Keratinocyte (primary cell): ENCODE results near the gene ATP1A2. TPM values are rescaled to one million over a fixed set of nuclear protein-coding genes. Genes with fewer than 3 reads are reported as not detected.

Experiments used
- DNase-seq: peaks from one replicate; pipeline ENCODE4 v3.0.0-alpha.2; 2011; ENCODE audit warnings: low read depth, missing footprints, low spot score
- FAIRE-seq: peaks from 2 replicates; lab custom pipeline; 2011; peaks lifted over from hg19 to GRCh38; lab: Jason Lieb, UNC
- H2AFZ ChIP-seq: 2 replicates; pipeline ENCODE4 v1.6.0; 2012; ENCODE audit warnings: low read length, control low read depth, inconsistent platforms; ENCODE audit not compliant: control insufficient read depth
- H3K27ac ChIP-seq: 2 replicates; pipeline ENCODE4 v1.5.1; 2011; ENCODE audit warnings: low read length; ENCODE audit not compliant: control insufficient read depth, insufficient read depth
- H3K27me3 ChIP-seq: 3 replicates; pipeline ENCODE4 v1.6.0; 2011; ENCODE audit warnings: low read length; ENCODE audit not compliant: control insufficient read depth, insufficient read depth; ENCODE audit errors: extremely low read depth
- H3K36me3 ChIP-seq, 2 experiments: 2 replicates in 1 of 2; 3 replicates in 1 of 2; pipeline ENCODE4 v1.5.1; 2011; ENCODE audit warnings: low read length in 2 of 2, mild to moderate bottlenecking in 1 of 2; ENCODE audit not compliant: control insufficient read depth in 2 of 2, insufficient read depth in 2 of 2; ENCODE audit errors: extremely low read depth in 1 of 2
- H3K4me1 ChIP-seq: 3 replicates; pipeline ENCODE4 v1.5.1; 2011; ENCODE audit warnings: low read length; ENCODE audit not compliant: control insufficient read depth, insufficient read depth; ENCODE audit errors: extremely low read depth
- H3K4me2 ChIP-seq: 3 replicates; pipeline ENCODE4 v1.6.0; 2011; ENCODE audit warnings: low read depth, low read length; ENCODE audit not compliant: control insufficient read depth, insufficient read depth; ENCODE audit errors: extremely low read depth
- H3K4me3 ChIP-seq, 3 experiments: fragments of 200-600 bp in 1 of 3; sonication (generic) in 1 of 3; 2 replicates in 2 of 3; 3 replicates in 1 of 3; pipeline ENCODE4 v1.5.1; 2011 to 2016; ENCODE audit warnings: low read length in 3 of 3, mild to moderate bottlenecking in 3 of 3, control low read depth in 2 of 3, inconsistent platforms in 1 of 3, low read depth in 1 of 3, mixed read lengths in 1 of 3, mixed run types in 1 of 3, moderate library complexity in 1 of 3; ENCODE audit not compliant: control insufficient read depth in 2 of 3, insufficient read depth in 2 of 3; ENCODE audit errors: extremely low read depth in 1 of 3
- H3K79me2 ChIP-seq: 2 replicates; pipeline ENCODE4 v1.6.0; 2012; ENCODE audit warnings: low read length; ENCODE audit not compliant: control insufficient read depth, insufficient read depth
- H3K9ac ChIP-seq: 3 replicates; pipeline ENCODE4 v1.6.0; 2011; ENCODE audit warnings: low read length; ENCODE audit not compliant: control insufficient read depth, insufficient read depth; ENCODE audit errors: extremely low read depth
- H3K9me1 ChIP-seq: 3 replicates; pipeline ENCODE4 v1.6.0; 2011; ENCODE audit warnings: low read length; ENCODE audit not compliant: control insufficient read depth, insufficient read depth; ENCODE audit errors: extremely low read depth
- H3K9me3 ChIP-seq: 2 replicates; pipeline ENCODE4 v1.5.1; 2012; ENCODE audit warnings: low read depth, low read length; ENCODE audit not compliant: control insufficient read depth
- H4K20me1 ChIP-seq: 3 replicates; pipeline ENCODE4 v1.6.0; 2011; ENCODE audit warnings: low read length; ENCODE audit not compliant: control insufficient read depth, insufficient read depth; ENCODE audit errors: extremely low read depth
- EZH2 ChIP-seq: IDR thresholded peaks from one replicate; pipeline ENCODE4 v1.6.1; 2012; ENCODE audit warnings: inconsistent platforms, mild to moderate bottlenecking, low read length, moderate library complexity
- dilution Hi-C: fragments of 300-500 bp; cut with MboI; formaldehyde crosslinking; loops from one replicate; pipeline ENCODE4 v1.7.0; 2020; ENCODE audit warnings: low sequenced_read_pairs; ENCODE audit not compliant: extremely low pct_ligation_motif_present
- polyA plus RNA-seq, 5 experiments: library from polyadenylated mRNA; depleted of rRNA in 3 of 5; stranded (reverse) in 3 of 5; stranded (forward) in 1 of 5; unstranded in 1 of 5; fragments of >200 nt; gene quantifications; 1 replicate in 1 of 5; 2 replicates in 3 of 5; 3 replicates in 1 of 5; pipeline versions ENCODE4 v1.2.1 to v1.2.3, GENCODE V29; 2011 to 2012; ENCODE audit warnings: missing spikeins in 2 of 5, low read depth in 1 of 5, low replicate concordance in 1 of 5
- TF ChIP-seq, protein P1 (sequence below), 3 experiments: IDR thresholded peaks in 1 of 3; conservative IDR thresholded peaks in 1 of 3; optimal IDR thresholded peaks in 1 of 3; 2 replicates in 2 of 3; 3 replicates in 1 of 3; pipeline versions ENCODE3 to v1.5.1; 2011; ENCODE audit warnings: low read length in 3 of 3, mild to moderate bottlenecking in 3 of 3, moderate library complexity in 2 of 3, control low read depth in 1 of 3, inconsistent platforms in 1 of 3; ENCODE audit not compliant: insufficient read depth in 2 of 3; ENCODE audit errors: extremely low read depth in 1 of 3

The ATP1A2 gene
- polyA plus RNA-seq, 1 donor (not counting 4 experiments of a cell fraction or from before 2014, with no cell fraction given), result not detected

DNA sequence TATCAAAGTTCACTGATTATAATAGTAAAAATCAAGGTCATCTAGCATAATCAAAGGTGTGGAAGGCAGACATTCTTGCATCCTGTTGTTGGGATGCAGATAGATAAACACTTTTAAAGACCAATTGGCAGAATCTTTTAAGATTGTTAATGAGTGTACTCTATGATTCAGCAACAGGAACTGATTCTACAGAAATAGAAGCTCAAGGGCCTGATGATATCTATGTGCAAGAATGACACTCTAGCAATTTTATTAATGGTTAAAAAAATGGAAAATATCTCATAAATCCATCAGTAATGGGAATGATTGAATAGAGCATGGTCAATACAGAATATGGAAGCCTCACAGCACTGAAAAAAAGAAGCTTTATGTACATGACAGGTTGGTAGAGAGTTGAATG, 33.7 kb downstream of the ATP1A2 start:
- H3K4me2 ChIP-seq, result peak overlapping the region; percentile 3
- H3K27me3 ChIP-seq, result no peaks in the 10 kb centered on the region
- H3K4me3 ChIP-seq, result no peak overlapping the region
- no peaks in the 10 kb centered on the region for H4K20me1 ChIP-seq
- H2AFZ ChIP-seq, result no peak overlapping the region
- no peaks in the 10 kb centered on the region for H3K36me3 ChIP-seq
- H3K4me1 ChIP-seq, result peaks cover 3% of the 10 kb centered on the region
- no peaks in the 10 kb centered on the region for H3K9me1 ChIP-seq
- no peak overlapping the region for H3K27ac ChIP-seq
- TF ChIP-seq, protein P1, sequence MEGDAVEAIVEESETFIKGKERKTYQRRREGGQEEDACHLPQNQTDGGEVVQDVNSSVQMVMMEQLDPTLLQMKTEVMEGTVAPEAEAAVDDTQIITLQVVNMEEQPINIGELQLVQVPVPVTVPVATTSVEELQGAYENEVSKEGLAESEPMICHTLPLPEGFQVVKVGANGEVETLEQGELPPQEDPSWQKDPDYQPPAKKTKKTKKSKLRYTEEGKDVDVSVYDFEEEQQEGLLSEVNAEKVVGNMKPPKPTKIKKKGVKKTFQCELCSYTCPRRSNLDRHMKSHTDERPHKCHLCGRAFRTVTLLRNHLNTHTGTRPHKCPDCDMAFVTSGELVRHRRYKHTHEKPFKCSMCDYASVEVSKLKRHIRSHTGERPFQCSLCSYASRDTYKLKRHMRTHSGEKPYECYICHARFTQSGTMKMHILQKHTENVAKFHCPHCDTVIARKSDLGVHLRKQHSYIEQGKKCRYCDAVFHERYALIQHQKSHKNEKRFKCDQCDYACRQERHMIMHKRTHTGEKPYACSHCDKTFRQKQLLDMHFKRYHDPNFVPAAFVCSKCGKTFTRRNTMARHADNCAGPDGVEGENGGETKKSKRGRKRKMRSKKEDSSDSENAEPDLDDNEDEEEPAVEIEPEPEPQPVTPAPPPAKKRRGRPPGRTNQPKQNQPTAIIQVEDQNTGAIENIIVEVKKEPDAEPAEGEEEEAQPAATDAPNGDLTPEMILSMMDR (optimal IDR thresholded peaks at IDR 0.05 in 1 of 3, IDR thresholded peaks at IDR 0.05 in 1 of 3, conservative IDR thresholded peaks at IDR 0.05 in 1 of 3; ENCODE audit: extremely low read depth in 1 of 3, insufficient read depth in 2 of 3, low read length in 3 of 3), result no peak
- no peak for TF ChIP-seq EZH2
- no peak overlapping the region for H3K9ac ChIP-seq
- FAIRE-seq (no peak), DNase-seq (no peak)
- H3K9me3 ChIP-seq, result no peaks in the 10 kb centered on the region
- no peaks in the 10 kb centered on the region for H3K79me2 ChIP-seq
- dilution Hi-C loops, result no loop called here

DNA sequence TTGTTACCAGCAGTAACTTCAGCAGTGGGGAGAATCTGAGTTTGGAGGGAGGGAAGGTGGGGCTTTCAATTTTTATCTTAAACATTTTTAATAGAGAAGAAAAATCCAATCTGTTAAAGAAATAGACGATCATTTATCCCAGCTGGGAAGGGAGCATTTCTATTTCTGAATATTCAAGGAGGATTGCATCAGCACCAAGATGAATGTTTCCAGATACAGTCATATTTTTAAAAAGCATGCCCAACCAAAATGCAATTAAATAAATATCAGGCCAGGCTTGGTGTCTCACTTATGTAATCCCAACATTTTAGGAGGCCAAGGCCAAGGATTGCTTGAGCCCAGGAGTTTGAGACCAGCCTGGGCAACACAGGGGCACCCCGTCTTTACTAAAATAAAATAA, 34.2 kb downstream of the ATP1A2 start:
- no peak overlapping the region for H2AFZ ChIP-seq

DNA sequence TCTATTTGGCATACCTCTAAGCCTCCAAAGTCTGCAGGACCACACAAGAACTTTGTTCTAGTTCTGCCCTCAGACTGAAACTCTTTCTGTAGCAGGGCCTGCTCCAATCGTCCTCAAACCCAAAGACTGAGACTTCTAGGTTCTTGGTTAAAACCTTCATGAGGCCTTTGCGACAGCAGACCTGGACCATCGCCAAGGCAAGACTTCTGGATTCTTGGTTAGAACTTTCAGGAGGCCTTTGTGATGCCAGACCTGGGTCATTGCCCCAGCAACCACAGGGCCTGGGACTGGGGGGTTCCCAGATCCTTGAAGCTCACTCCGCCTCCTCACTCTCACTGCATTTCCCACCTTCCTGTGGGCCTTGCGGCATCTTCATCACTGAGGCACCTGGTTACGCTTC, 35.7 kb downstream of the ATP1A2 start, which contains the start of gene ATP1A4:
Gene ATP1A4, plus strand, starts transcription at position 301 of the 400 bp plus-strand sequence. CDS start 438 bp downstream, outside the sequence.
- H3K9me3 ChIP-seq, result no peaks in the 10 kb centered on the region
- no peak for FAIRE-seq
- H3K79me2 ChIP-seq, result no peaks in the 10 kb centered on the region
- H3K9me1 ChIP-seq, result no peaks in the 10 kb centered on the region
- peaks cover 3% of the 10 kb centered on the region for H3K4me1 ChIP-seq
- H3K36me3 ChIP-seq, result no peaks in the 10 kb centered on the region
- no peak within 1 kb of the TSS for H2AFZ ChIP-seq
- TF ChIP-seq, protein P1 (optimal IDR thresholded peaks at IDR 0.05 in 1 of 3, IDR thresholded peaks at IDR 0.05 in 1 of 3, conservative IDR thresholded peaks at IDR 0.05 in 1 of 3; ENCODE audit: extremely low read depth in 1 of 3, insufficient read depth in 2 of 3, low read length in 3 of 3), result no peak
- TF ChIP-seq EZH2, result no peak
- H3K27me3 ChIP-seq, result no peaks in the 10 kb centered on the region
- dilution Hi-C loops, result no loop called here
- H3K27ac ChIP-seq, result no peak within 1 kb of the TSS
- no peak within 1 kb of the TSS for H3K4me2 ChIP-seq
- no peak for DNase-seq
- H3K4me3 ChIP-seq, result no peak within 1 kb of the TSS
- H4K20me1 ChIP-seq, result no peaks in the 10 kb centered on the region
- H3K9ac ChIP-seq, result no peak within 1 kb of the TSS

More for the DNA sequence above, 34.2 kb downstream of the ATP1A2 start:
- dilution Hi-C loops, result no loop called here
- TF ChIP-seq EZH2, result no peak
- H3K9me1 ChIP-seq, result no peaks in the 10 kb centered on the region
- no peaks in the 10 kb centered on the region for H4K20me1 ChIP-seq
- DNase-seq (no peak), FAIRE-seq (no peak)
- no peak overlapping the region for H3K27ac ChIP-seq
- no peaks in the 10 kb centered on the region for H3K36me3 ChIP-seq
- H3K79me2 ChIP-seq, result no peaks in the 10 kb centered on the region
- peak overlapping the region; percentile 3 for H3K4me2 ChIP-seq
- no peak overlapping the region for H3K4me3 ChIP-seq
- no peak overlapping the region for H3K9ac ChIP-seq
- no peaks in the 10 kb centered on the region for H3K27me3 ChIP-seq
- no peaks in the 10 kb centered on the region for H3K9me3 ChIP-seq
- peaks cover 3% of the 10 kb centered on the region for H3K4me1 ChIP-seq
